ENCODE results near the gene SHC2. TPM values are rescaled to one million over a fixed set of nuclear protein-coding genes. Genes with fewer than 3 reads are reported as not detected.

Gene SHC2
- total and polyA plus RNA-seq, 2 of the 13 experiments (the other 11 are each of a cell fraction or from before 2014, with no cell fraction given), result 9.0 to 18.3 TPM

DNA sequence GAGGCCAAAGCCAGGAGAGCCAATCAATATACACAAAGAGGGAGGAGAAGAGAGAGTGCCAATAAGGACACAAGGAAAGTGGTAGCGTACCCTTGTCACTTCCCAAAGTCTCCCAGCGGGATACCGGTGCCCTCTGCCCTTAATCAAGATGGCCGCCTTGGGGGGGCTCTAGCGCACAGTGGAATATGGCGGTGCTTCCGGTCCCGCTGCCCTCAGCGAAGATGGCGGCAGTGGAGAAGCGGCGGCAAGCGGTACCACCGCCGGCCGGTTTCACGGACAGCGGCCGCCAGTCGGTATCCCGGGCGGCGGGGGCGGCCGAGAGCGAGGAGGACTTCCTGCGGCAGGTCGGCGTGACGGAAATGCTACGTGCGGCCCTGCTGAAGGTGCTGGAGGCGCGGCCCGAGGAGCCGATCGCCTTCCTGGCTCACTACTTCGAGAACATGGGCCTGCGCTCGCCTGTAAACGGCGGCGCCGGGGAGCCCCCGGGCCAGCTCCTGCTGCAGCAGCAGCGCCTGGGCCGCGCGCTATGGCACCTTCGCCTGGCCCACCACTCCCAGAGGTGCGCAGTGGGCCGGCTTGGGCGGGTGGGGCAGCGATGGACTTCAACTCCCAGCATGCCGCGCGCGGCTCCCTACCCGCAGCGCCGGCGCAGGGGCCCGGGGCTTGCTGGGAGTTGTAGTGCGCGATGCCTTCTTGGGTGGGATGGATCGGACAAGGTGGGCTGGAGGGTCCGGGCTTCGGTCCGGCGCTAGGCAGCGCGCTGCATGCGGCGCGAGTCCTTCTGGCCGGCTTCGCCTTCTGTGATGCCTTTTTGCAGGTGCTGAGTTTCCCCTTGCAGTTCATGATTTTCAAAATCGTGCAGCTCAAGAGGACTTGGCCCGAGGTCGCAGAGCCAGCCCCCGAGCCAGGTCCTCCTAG, 46.7 kb upstream of the SHC2 start, which contains the start of gene TPGS1 (continued):
- TF ChIP-seq, protein P1, sequence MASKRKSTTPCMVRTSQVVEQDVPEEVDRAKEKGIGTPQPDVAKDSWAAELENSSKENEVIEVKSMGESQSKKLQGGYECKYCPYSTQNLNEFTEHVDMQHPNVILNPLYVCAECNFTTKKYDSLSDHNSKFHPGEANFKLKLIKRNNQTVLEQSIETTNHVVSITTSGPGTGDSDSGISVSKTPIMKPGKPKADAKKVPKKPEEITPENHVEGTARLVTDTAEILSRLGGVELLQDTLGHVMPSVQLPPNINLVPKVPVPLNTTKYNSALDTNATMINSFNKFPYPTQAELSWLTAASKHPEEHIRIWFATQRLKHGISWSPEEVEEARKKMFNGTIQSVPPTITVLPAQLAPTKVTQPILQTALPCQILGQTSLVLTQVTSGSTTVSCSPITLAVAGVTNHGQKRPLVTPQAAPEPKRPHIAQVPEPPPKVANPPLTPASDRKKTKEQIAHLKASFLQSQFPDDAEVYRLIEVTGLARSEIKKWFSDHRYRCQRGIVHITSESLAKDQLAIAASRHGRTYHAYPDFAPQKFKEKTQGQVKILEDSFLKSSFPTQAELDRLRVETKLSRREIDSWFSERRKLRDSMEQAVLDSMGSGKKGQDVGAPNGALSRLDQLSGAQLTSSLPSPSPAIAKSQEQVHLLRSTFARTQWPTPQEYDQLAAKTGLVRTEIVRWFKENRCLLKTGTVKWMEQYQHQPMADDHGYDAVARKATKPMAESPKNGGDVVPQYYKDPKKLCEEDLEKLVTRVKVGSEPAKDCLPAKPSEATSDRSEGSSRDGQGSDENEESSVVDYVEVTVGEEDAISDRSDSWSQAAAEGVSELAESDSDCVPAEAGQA (IDR thresholded peaks at IDR 0.05; ENCODE audit: low read depth), result peak; percentile 100
- TF ChIP-seq, protein P1 (CRISPR knock-in tag; IDR thresholded peaks at IDR 0.05; ENCODE audit: borderline replicate concordance), result no peak
- TF ChIP-seq, protein P2, sequence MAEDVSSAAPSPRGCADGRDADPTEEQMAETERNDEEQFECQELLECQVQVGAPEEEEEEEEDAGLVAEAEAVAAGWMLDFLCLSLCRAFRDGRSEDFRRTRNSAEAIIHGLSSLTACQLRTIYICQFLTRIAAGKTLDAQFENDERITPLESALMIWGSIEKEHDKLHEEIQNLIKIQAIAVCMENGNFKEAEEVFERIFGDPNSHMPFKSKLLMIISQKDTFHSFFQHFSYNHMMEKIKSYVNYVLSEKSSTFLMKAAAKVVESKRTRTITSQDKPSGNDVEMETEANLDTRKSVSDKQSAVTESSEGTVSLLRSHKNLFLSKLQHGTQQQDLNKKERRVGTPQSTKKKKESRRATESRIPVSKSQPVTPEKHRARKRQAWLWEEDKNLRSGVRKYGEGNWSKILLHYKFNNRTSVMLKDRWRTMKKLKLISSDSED (CRISPR knock-in tag; IDR thresholded peaks at IDR 0.05), result no peak
- TF ChIP-seq GABPB1 (CRISPR knock-in tag; IDR thresholded peaks at IDR 0.05) (peak; percentile 97), XRCC5 (optimal IDR thresholded peaks at IDR 0.05; ENCODE audit: low read length) (peak; percentile 24), RFXAP (CRISPR knock-in tag; IDR thresholded peaks at IDR 0.05; ENCODE audit: borderline replicate concordance) (peak; percentile 72), PRPF4 (IDR thresholded peaks at IDR 0.05; ENCODE audit: low read depth, low read length, poor library complexity, severe bottlenecking) (no peak), ZNF589 (CRISPR knock-in tag; conservative IDR thresholded peaks at IDR 0.05) (no peak), MBD4 (IDR thresholded peaks at IDR 0.05; ENCODE audit: borderline replicate concordance, low read length) (no peak), ZFP82 (CRISPR knock-in tag; IDR thresholded peaks at IDR 0.05; ENCODE audit: borderline replicate concordance) (peak; percentile 86; the same call in 1 of the 2 replicates)
- TF ChIP-seq, protein P3, sequence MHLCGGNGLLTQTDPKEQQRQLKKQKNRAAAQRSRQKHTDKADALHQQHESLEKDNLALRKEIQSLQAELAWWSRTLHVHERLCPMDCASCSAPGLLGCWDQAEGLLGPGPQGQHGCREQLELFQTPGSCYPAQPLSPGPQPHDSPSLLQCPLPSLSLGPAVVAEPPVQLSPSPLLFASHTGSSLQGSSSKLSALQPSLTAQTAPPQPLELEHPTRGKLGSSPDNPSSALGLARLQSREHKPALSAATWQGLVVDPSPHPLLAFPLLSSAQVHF (CRISPR knock-in tag; IDR thresholded peaks at IDR 0.05), result no peak
- TF ChIP-seq, protein P4, sequence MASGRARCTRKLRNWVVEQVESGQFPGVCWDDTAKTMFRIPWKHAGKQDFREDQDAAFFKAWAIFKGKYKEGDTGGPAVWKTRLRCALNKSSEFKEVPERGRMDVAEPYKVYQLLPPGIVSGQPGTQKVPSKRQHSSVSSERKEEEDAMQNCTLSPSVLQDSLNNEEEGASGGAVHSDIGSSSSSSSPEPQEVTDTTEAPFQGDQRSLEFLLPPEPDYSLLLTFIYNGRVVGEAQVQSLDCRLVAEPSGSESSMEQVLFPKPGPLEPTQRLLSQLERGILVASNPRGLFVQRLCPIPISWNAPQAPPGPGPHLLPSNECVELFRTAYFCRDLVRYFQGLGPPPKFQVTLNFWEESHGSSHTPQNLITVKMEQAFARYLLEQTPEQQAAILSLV (CRISPR knock-in tag; IDR thresholded peaks at IDR 0.05; ENCODE audit: borderline replicate concordance), result no peak; the same call in 1 of the 2 replicates
- TF ChIP-seq, protein P5, sequence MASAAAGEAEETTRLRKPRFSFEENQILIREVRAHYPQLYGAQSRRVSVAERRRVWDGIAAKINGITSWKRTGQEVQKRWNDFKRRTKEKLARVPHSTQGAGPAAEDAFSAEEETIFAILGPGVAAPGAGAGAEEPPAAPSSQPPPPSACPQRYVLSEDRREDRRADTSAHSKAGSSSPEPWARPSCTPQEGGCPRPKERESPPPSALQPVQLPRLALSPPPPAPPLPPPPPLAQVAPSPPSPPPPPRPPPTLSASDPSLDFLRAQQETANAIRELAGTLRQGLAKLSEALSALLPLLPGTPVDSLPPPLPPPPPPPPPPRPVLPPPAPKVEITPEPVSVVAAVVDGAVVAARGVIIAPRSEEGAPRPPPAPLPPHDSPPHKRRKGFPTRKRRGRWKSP (CRISPR knock-in tag; IDR thresholded peaks at IDR 0.05), result no peak
- TF ChIP-seq, protein P6, sequence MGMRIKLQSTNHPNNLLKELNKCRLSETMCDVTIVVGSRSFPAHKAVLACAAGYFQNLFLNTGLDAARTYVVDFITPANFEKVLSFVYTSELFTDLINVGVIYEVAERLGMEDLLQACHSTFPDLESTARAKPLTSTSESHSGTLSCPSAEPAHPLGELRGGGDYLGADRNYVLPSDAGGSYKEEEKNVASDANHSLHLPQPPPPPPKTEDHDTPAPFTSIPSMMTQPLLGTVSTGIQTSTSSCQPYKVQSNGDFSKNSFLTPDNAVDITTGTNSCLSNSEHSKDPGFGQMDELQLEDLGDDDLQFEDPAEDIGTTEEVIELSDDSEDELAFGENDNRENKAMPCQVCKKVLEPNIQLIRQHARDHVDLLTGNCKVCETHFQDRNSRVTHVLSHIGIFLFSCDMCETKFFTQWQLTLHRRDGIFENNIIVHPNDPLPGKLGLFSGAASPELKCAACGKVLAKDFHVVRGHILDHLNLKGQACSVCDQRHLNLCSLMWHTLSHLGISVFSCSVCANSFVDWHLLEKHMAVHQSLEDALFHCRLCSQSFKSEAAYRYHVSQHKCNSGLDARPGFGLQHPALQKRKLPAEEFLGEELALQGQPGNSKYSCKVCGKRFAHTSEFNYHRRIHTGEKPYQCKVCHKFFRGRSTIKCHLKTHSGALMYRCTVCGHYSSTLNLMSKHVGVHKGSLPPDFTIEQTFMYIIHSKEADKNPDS (CRISPR knock-in tag; IDR thresholded peaks at IDR 0.05), result 0 out of 2 replicates have a peak, but pooled peaks have one; percentile 72
